Coronary artery (tissue), 2 donors: ENCODE data around the gene SLC1A3.

Experiments
- DNase-seq: peaks from one replicate; pipeline ENCODE4 v3.0.0-alpha.2; 2017; ENCODE audit warnings: low spot score
- H3K27ac ChIP-seq, 2 donors: fragments of 200-600 bp; sonication (generic); one replicate each; pipeline ENCODE4 v1.5.1; 2016 to 2019
- H3K4me3 ChIP-seq: fragments of 200-600 bp; sonication (generic); 2 replicates; pipeline ENCODE4 v1.5.1; 2016; ENCODE audit warnings: mild to moderate bottlenecking, moderate library complexity
- TF ChIP-seq, protein P1 (sequence below): fragments of 200-600 bp; sonication (generic); IDR thresholded peaks from one replicate; pipeline ENCODE4 v1.5.1; 2019; ENCODE audit warnings: antibody characterized with exemption

The SLC1A3 gene

DNA sequence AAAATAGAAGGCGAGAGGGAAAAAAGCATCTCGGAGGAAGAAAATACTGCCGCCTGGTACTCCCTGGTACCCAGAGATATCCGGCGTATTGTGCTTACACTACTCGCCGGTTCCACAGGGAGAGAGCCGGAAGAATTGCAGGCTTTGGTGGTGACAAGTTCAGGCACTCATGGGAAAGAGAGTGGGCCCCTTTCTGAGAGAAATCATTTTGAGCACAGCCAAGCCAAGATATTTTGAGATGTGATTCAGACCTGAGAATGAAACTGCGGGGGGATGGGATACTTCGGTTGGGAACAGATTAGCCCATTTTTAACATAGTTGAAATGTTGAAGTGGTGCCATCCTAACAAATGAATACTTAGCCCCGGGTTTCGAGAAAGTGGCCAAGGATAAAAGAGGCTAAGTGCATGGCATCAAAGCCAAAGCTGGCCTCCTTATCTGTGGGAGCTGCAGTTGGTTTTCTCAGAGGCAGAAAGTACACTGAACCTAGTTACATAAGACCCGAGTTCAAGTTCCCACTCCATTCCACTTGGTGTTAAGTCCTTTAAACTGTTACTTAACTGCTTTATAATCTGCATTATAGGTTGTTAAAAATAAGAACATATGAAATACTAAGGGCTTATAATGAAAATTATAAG is 62.7 kb downstream of the SLC1A3 start:
- no peak for DNase-seq
- Histone ChIP-seq H3K27ac (no peak overlapping the region), H3K4me3 (peak overlapping the region; percentile 26)
- TF ChIP-seq, protein P1, sequence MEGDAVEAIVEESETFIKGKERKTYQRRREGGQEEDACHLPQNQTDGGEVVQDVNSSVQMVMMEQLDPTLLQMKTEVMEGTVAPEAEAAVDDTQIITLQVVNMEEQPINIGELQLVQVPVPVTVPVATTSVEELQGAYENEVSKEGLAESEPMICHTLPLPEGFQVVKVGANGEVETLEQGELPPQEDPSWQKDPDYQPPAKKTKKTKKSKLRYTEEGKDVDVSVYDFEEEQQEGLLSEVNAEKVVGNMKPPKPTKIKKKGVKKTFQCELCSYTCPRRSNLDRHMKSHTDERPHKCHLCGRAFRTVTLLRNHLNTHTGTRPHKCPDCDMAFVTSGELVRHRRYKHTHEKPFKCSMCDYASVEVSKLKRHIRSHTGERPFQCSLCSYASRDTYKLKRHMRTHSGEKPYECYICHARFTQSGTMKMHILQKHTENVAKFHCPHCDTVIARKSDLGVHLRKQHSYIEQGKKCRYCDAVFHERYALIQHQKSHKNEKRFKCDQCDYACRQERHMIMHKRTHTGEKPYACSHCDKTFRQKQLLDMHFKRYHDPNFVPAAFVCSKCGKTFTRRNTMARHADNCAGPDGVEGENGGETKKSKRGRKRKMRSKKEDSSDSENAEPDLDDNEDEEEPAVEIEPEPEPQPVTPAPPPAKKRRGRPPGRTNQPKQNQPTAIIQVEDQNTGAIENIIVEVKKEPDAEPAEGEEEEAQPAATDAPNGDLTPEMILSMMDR = no peak

DNA sequence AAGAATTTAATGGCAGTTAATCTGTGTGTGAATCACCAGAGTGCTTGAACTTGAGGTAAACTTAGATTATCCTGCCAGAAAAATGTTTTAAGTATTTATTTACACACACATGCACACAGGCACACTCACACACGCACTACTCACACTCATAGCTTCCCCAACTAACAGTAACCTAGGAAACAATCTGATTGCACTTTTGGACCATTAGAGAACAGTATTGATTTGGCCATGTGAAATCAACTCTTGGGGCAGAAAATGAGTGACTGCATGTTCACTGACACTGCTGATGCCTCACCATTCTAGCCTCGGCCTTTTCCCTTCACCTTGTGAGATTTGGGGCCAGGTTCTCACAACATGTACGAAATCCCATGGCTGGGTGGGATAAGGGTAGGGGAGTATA is 64.1 kb downstream of the SLC1A3 start:
- no peak overlapping the region for H3K27ac ChIP-seq
- no peak for DNase-seq
- H3K4me3 ChIP-seq = no peak overlapping the region
- TF ChIP-seq, protein P1 = no peak

DNA sequence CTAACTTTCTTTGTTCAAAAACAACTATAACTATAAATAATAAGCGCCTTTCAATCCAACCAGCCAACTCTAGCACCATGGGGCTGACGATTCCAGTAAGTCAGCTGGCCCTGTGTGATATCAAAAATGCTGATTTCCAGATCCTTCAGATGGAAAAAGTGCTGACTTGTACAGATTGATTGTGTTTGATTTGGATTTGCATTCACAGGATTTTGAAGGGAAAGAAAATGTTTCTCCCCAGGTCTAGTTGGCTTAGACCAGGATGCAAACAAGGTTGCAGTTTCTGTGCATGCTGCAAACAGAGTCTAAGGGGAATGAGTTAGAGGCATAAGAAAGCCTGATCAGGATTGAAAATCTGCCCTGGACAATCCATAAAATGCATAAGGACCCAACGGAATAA is 68.9 kb downstream of the SLC1A3 start:
- no peak for DNase-seq
- Histone ChIP-seq H3K27ac (no peak overlapping the region), H3K4me3 (no peak overlapping the region)
- TF ChIP-seq, protein P1 = no peak

- Histone ChIP-seq H3K27ac (peak overlapping the region in 1 of 2 donors; percentile 55), H3K4me3 (no peak overlapping the region)
- no peak for DNase-seq
- TF ChIP-seq, protein P1 = no peak
Measured at GRCh38 chr5:36679221-36679989, 73.0 kb downstream of the SLC1A3 start.

GRCh38 chr5:36680066-36680465 is 73.7 kb downstream of the SLC1A3 start:
- no peak for DNase-seq
- Histone ChIP-seq H3K27ac (peak overlapping the region in 1 of 2 donors; percentile 75), H3K4me3 (no peak overlapping the region)
- TF ChIP-seq, protein P1 = no peak

- Histone ChIP-seq H3K4me3 (no peak overlapping the region), H3K27ac (no peak overlapping the region)
- no peak for DNase-seq
- TF ChIP-seq, protein P1 = no peak
Measured at GRCh38 chr5:36681711-36682110, 75.3 kb downstream of the SLC1A3 start.

GRCh38 chr5:36682499-36682898 is 76.1 kb downstream of the SLC1A3 start:
- DNase-seq = no peak
- TF ChIP-seq, protein P1 = no peak
- no peak overlapping the region for H3K4me3 ChIP-seq
- H3K27ac ChIP-seq = no peak overlapping the region
